HG02678 (cell line): ENCODE results near the gene GCA.
A peak's percentile ranks its signal among the peaks of the same experiment; 100 is the strongest.

Experiments
- ATAC-seq: cut with Tn5 transposase; IDR thresholded peaks from one replicate; pipeline ENCODE4 v1.9.1; 2021; ENCODE audit warnings: mild to moderate bottlenecking, moderate library complexity; ENCODE audit not compliant: unreplicated experiment

Gene GCA

GRCh38 chr2:162327806-162328205 is 16.1 kb upstream of the GCA start:
- no peak for ATAC-seq

- ATAC-seq = peak; percentile 88
Measured at GRCh38 chr2:162328424-162329157, 15.3 kb upstream of the GCA start.

- no peak for ATAC-seq
Measured at GRCh38 chr2:162330881-162331280, 13.1 kb upstream of the GCA start.

GRCh38 chr2:162333968-162334367 is 10.0 kb upstream of the GCA start:
- peak; percentile 65 for ATAC-seq

- ATAC-seq = no peak
Measured at GRCh38 chr2:162337868-162338267, 6.1 kb upstream of the GCA start.

GRCh38 chr2:162340822-162341221 is 3.1 kb upstream of the GCA start:
- ATAC-seq = no peak

GRCh38 chr2:162342321-162342720 is 1.6 kb upstream of the GCA start:
- ATAC-seq = no peak

GRCh38 chr2:162342841-162343240 is 1.1 kb upstream of the GCA start:
- ATAC-seq = no peak

GRCh38 chr2:162343492-162343823 is 474 bp upstream of the GCA start:
- no peak for ATAC-seq

GRCh38 chr2:162344617-162344950 is 652 bp downstream of the GCA start:
- ATAC-seq = no peak

- ATAC-seq = no peak
Measured at GRCh38 chr2:162365392-162365791, 21.5 kb downstream of the GCA start.

GRCh38 chr2:162368494-162368893 is 24.6 kb downstream of the GCA start:
- ATAC-seq = no peak

- no peak for ATAC-seq
Measured at GRCh38 chr2:162369551-162369950, 25.6 kb downstream of the GCA start.

- ATAC-seq = no peak
Measured at GRCh38 chr2:162370931-162371330, 27.0 kb downstream of the GCA start.

- ATAC-seq = no peak
Measured at GRCh38 chr2:162372818-162373217, 28.9 kb downstream of the GCA start.

GRCh38 chr2:162379719-162380580 is 36.0 kb downstream of the GCA start:
- ATAC-seq = peak; percentile 86

GRCh38 chr2:162381851-162382250 is 37.9 kb downstream of the GCA start:
- no peak for ATAC-seq

GRCh38 chr2:162382278-162382677 is 38.3 kb downstream of the GCA start:
- ATAC-seq = no peak

GRCh38 chr2:162385536-162385935 is 41.6 kb downstream of the GCA start:
- ATAC-seq = no peak

GRCh38 chr2:162390801-162391200 is 46.9 kb downstream of the GCA start:
- no peak for ATAC-seq

- no peak for ATAC-seq
Measured at GRCh38 chr2:162400336-162400735, 56.4 kb downstream of the GCA start.

GRCh38 chr2:162401871-162402270 is 57.9 kb downstream of the GCA start:
- ATAC-seq = no peak
